Neural progenitor cell (in vitro differentiated cells): ENCODE results near the gene PTPRR. TPM values are rescaled to one million over a fixed set of nuclear protein-coding genes. Genes with fewer than 3 reads are reported as not detected.

ENCODE experiments used
- DNase-seq: peaks from one replicate; pipeline ENCODE4 v3.0.0-alpha.2; 2016; ENCODE audit warnings: low spot score
- H2AFZ ChIP-seq: fragments of 200-600 bp; sonication (generic); replicated peaks from 2 replicates; pipeline ENCODE4 v1.6.1; 2016; ENCODE audit warnings: antibody characterized with exemption
- H3F3A ChIP-seq: fragments of 200-600 bp; sonication (generic); 2 replicates; pipeline ENCODE4 v1.6.1; 2016; ENCODE audit warnings: antibody characterized with exemption, low read depth
- H3K27ac ChIP-seq: fragments of 200-600 bp; sonication (generic); 2 replicates; pipeline ENCODE4 v1.5.1; 2016; ENCODE audit warnings: mild to moderate bottlenecking
- H3K27me3 ChIP-seq: fragments of 200-600 bp; sonication (generic); 2 replicates; pipeline ENCODE4 v1.6.1; 2016; ENCODE audit warnings: mild to moderate bottlenecking, moderate library complexity
- H3K36me3 ChIP-seq: fragments of 200-600 bp; sonication (generic); 2 replicates; pipeline ENCODE4 v1.5.1; 2016
- H3K4me1 ChIP-seq: fragments of 200-600 bp; sonication (generic); 2 replicates; pipeline ENCODE4 v1.6.1; 2016; ENCODE audit warnings: mixed run types
- H3K4me2 ChIP-seq: fragments of 200-600 bp; sonication (generic); 2 replicates; pipeline ENCODE4 v1.6.1; 2016
- H3K4me3 ChIP-seq: fragments of 200-600 bp; sonication (generic); 2 replicates; pipeline ENCODE4 v1.5.1; 2016
- H3K79me2 ChIP-seq: fragments of 200-600 bp; sonication (generic); 2 replicates; pipeline ENCODE4 v1.6.1; 2016; ENCODE audit warnings: low read depth
- H3K9ac ChIP-seq: fragments of 200-600 bp; sonication (generic); 2 replicates; pipeline ENCODE4 v1.6.1; 2016
- H3K9me3 ChIP-seq: fragments of 200-600 bp; sonication (generic); 2 replicates; pipeline ENCODE4 v1.5.1; 2016; ENCODE audit warnings: low read depth
- H4K20me1 ChIP-seq: fragments of 200-600 bp; sonication (generic); 2 replicates; pipeline ENCODE4 v1.6.1; 2016; ENCODE audit warnings: low read depth
- H3K27ac Mint-ChIP-seq: 3 replicates; pipeline ENCODE4 v1.8.0; 2021; ENCODE audit warnings: mixed read lengths
- H3K27me3 Mint-ChIP-seq: 2 replicates; pipeline ENCODE4 v1.8.0; 2022; ENCODE audit warnings: low read depth, mild to moderate bottlenecking, inconsistent platforms, moderate library complexity, mixed read lengths; ENCODE audit not compliant: insufficient read depth
- H3K36me3 Mint-ChIP-seq: 3 replicates; pipeline ENCODE4 v1.8.0; 2021; ENCODE audit warnings: mixed read lengths
- H3K4me1 Mint-ChIP-seq: 3 replicates; pipeline ENCODE4 v1.8.0; 2021; ENCODE audit warnings: mixed read lengths
- H3K4me3 Mint-ChIP-seq: 3 replicates; pipeline ENCODE4 v1.8.0; 2021; ENCODE audit warnings: mild to moderate bottlenecking, moderate library complexity, mixed read lengths
- H3K9me3 Mint-ChIP-seq: 3 replicates; pipeline ENCODE4 v1.8.0; 2020; ENCODE audit warnings: mixed read lengths
- EZH2 ChIP-seq: fragments of 200-600 bp; sonication (generic); IDR thresholded peaks from 2 replicates; pipeline ENCODE4 v1.6.1; 2017; ENCODE audit warnings: antibody characterized with exemption, mild to moderate bottlenecking, moderate library complexity
- EZH2phosphoT487 ChIP-seq: fragments of 200-600 bp; sonication (generic); IDR thresholded peaks from 2 replicates; pipeline ENCODE4 v1.6.1; 2017; ENCODE audit warnings: antibody characterized with exemption
- total RNA-seq: library from RNA; depleted of rRNA; stranded (reverse); fragments of >200 nt; gene quantifications from 2 replicates; pipeline ENCODE4 v1.2.3, GENCODE V29; 2015; ENCODE audit warnings: low replicate concordance
- TF ChIP-seq, protein P1 (sequence below): fragments of 200-600 bp; sonication (generic); IDR thresholded peaks from 2 replicates; pipeline ENCODE4 v1.5.1; 2017; ENCODE audit warnings: antibody characterized with exemption, mild to moderate bottlenecking

The PTPRR gene
- total RNA-seq, 1 donor from 2014 or later = not detected

GRCh38 chr12:70748809-70749208, 171.7 kb downstream of the PTPRR start:
- TF ChIP-seq EZH2phosphoT487 (no peak), EZH2 (no peak)
- TF ChIP-seq, protein P1, sequence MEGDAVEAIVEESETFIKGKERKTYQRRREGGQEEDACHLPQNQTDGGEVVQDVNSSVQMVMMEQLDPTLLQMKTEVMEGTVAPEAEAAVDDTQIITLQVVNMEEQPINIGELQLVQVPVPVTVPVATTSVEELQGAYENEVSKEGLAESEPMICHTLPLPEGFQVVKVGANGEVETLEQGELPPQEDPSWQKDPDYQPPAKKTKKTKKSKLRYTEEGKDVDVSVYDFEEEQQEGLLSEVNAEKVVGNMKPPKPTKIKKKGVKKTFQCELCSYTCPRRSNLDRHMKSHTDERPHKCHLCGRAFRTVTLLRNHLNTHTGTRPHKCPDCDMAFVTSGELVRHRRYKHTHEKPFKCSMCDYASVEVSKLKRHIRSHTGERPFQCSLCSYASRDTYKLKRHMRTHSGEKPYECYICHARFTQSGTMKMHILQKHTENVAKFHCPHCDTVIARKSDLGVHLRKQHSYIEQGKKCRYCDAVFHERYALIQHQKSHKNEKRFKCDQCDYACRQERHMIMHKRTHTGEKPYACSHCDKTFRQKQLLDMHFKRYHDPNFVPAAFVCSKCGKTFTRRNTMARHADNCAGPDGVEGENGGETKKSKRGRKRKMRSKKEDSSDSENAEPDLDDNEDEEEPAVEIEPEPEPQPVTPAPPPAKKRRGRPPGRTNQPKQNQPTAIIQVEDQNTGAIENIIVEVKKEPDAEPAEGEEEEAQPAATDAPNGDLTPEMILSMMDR = no peak
- Mint-ChIP-seq H3K9me3 (no peaks in the 10 kb centered on the region), H3K27ac (no peak overlapping the region), H3K36me3 (no peaks in the 10 kb centered on the region), H3K4me3 (no peak overlapping the region), H3K27me3 (no peaks in the 10 kb centered on the region), H3K4me1 (no peaks in the 10 kb centered on the region)
- H3K9me3 ChIP-seq = no peaks in the 10 kb centered on the region
- H3K27ac ChIP-seq = no peak overlapping the region
- H3F3A ChIP-seq = no peaks in the 10 kb centered on the region
- H3K79me2 ChIP-seq = no peaks in the 10 kb centered on the region
- H3K27me3 ChIP-seq = no peaks in the 10 kb centered on the region
- no peak overlapping the region for H3K9ac ChIP-seq
- H2AFZ ChIP-seq = no peak overlapping the region
- H3K36me3 ChIP-seq = no peaks in the 10 kb centered on the region
- H3K4me3 ChIP-seq = no peak overlapping the region
- no peaks in the 10 kb centered on the region for H4K20me1 ChIP-seq
- no peak overlapping the region for H3K4me2 ChIP-seq
- DNase-seq = no peak
- no peaks in the 10 kb centered on the region for H3K4me1 ChIP-seq

GRCh38 chr12:70747445-70748260, 172.9 kb downstream of the PTPRR start:
- Histone ChIP-seq H4K20me1 (no peaks in the 10 kb centered on the region), H3K9ac (no peak overlapping the region), H3K9me3 (no peaks in the 10 kb centered on the region), H3K27ac (no peak overlapping the region), H3K36me3 (no peaks in the 10 kb centered on the region), H2AFZ (no peak overlapping the region), H3K4me3 (no peak overlapping the region), H3K27me3 (no peaks in the 10 kb centered on the region), H3K4me1 (no peaks in the 10 kb centered on the region), H3F3A (no peaks in the 10 kb centered on the region), H3K4me2 (no peak overlapping the region), H3K79me2 (no peaks in the 10 kb centered on the region)
- no peak overlapping the region for H3K4me3 Mint-ChIP-seq
- DNase-seq = no peak
- no peaks in the 10 kb centered on the region for H3K4me1 Mint-ChIP-seq
- TF ChIP-seq, protein P1 = no peak
- no peak for TF ChIP-seq EZH2
- TF ChIP-seq EZH2phosphoT487 = no peak
- H3K9me3 Mint-ChIP-seq = no peaks in the 10 kb centered on the region
- H3K27me3 Mint-ChIP-seq = no peaks in the 10 kb centered on the region
- H3K36me3 Mint-ChIP-seq = no peaks in the 10 kb centered on the region
- no peak overlapping the region for H3K27ac Mint-ChIP-seq

- Mint-ChIP-seq H3K36me3 (no peaks in the 10 kb centered on the region), H3K9me3 (no peaks in the 10 kb centered on the region), H3K4me1 (no peaks in the 10 kb centered on the region), H3K4me3 (no peak overlapping the region), H3K27me3 (no peaks in the 10 kb centered on the region), H3K27ac (no peak overlapping the region)
- Histone ChIP-seq H3K4me1 (no peaks in the 10 kb centered on the region), H3K4me3 (no peak overlapping the region), H4K20me1 (no peaks in the 10 kb centered on the region), H3K9me3 (no peaks in the 10 kb centered on the region), H3F3A (no peaks in the 10 kb centered on the region), H3K79me2 (no peaks in the 10 kb centered on the region), H2AFZ (no peak overlapping the region), H3K9ac (no peak overlapping the region), H3K36me3 (no peaks in the 10 kb centered on the region), H3K27me3 (no peaks in the 10 kb centered on the region), H3K27ac (no peak overlapping the region), H3K4me2 (no peak overlapping the region)
- TF ChIP-seq EZH2phosphoT487 (no peak), EZH2 (no peak)
- TF ChIP-seq, protein P1 = no peak
- no peak for DNase-seq
These were observed 175.5 kb downstream of the PTPRR start for GRCh38 chr12:70745048-70745447.
